Thyroid gland (tissue), 4 donors: ENCODE results near the gene SPATA31C1. TPM values are rescaled to one million over a fixed set of nuclear protein-coding genes. Genes with fewer than 3 reads are reported as not detected.
"Not testable (repeated sequence)": the region's sequence is repeated elsewhere in the genome, so short reads cannot be mapped to it uniquely, and the experiment has no call there.

Source experiments
- DNase-seq, 2 donors: peaks; one replicate each; pipeline ENCODE4 v3.0.0-alpha.2; 2019
- H3K27ac ChIP-seq, 3 donors: fragments of 200-600 bp; sonication (generic); 1 replicate in 2 of 3; 2 replicates in 1 of 3; pipeline ENCODE4 v1.5.1; 2016 to 2019; ENCODE audit warnings: mild to moderate bottlenecking in 1 of 3, moderate library complexity in 1 of 3
- H3K27me3 ChIP-seq: fragments of 200-600 bp; sonication (generic); one replicate; pipeline ENCODE4 v1.5.1; 2019
- H3K36me3 ChIP-seq, 2 donors: fragments of 200-600 bp; sonication (generic); one replicate each; pipeline ENCODE4 v1.5.1; 2016 to 2019
- H3K4me1 ChIP-seq, 2 donors: fragments of 200-600 bp; sonication (generic); one replicate each; pipeline ENCODE4 v1.5.1; 2017 to 2019
- H3K4me3 ChIP-seq, 3 donors: fragments of 200-600 bp; sonication (generic); replicated peaks in 1 of 3; 1 replicate in 2 of 3; 2 replicates in 1 of 3; pipeline ENCODE4 v1.5.1; 2016; ENCODE audit warnings: mild to moderate bottlenecking in 1 of 3
- H3K9me3 ChIP-seq: fragments of 200-600 bp; sonication (generic); one replicate; pipeline ENCODE4 v1.5.1; 2017
- CTCF ChIP-seq, 6 experiments: fragments of 200-600 bp in 3 of 6; fragments of 450-650 bp in 3 of 6; sonication (generic) in 3 of 6; IDR thresholded peaks; one replicate each; pipeline ENCODE4 v1.5.1; 2016 to 2019; ENCODE audit warnings: antibody characterized with exemption in 6 of 6, mild to moderate bottlenecking in 2 of 6, inconsistent platforms in 1 of 6, moderate library complexity in 1 of 6
- POLR2A ChIP-seq, 2 donors: fragments of 450-650 bp; IDR thresholded peaks; one replicate each; pipeline ENCODE4 v1.6.1; 2017; ENCODE audit warnings: antibody characterized with exemption in 2 of 2, mild to moderate bottlenecking in 2 of 2, moderate library complexity in 1 of 2
- WGBS, 2 donors: methylation state at CpG; one replicate each; pipeline ENCODE4 v1.1.5; 2017; 5-methylcytosine and 5-hydroxymethylcytosine counted together
- intact Hi-C: fragments of 100-400 bp; cut with DNase I; formaldehyde crosslinking; loops from one replicate; pipeline ENCODE4 v1.15.1; 2023
- total RNA-seq, 4 donors: library from RNA; depleted of rRNA; stranded (reverse); fragments of >200 nt; gene quantifications; one replicate each; pipeline ENCODE4 v1.2.3, GENCODE V29; 2016

Gene SPATA31C1
- total RNA-seq, 4 donors from 2014 or later, result not detected

DNA sequence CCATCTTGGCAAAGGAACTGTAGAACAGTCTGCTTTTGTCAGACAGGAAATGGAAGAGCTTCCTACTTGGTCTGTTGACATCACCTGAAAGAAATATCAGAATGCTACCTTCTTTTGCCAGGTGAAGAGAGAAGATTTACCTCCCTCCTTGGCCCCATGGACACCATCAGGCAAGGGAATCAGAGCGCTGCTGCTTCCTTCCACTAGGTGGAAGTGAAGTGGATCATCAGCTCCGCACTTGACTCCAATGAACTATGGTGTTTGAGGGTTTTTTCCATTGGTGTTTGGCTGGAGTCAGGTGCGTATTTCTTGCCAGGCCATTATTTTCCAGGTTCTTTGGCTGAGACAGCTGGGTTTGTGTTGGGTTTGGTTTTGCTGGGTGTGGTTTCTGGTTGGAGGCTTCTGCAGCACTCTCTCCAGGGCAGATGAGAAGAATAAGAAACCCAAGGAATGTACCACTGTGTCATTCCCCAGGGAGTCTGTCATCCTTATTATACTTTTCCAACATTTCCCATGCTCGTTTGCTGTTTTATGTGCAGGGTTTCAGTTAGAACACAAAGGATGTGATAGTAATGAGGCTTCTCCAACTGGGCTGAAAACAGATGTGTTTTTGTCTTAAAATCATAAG is 22.6 kb upstream of the SPATA31C1 start:
- no peak for DNase-seq
- H3K9me3 ChIP-seq, result no peaks in the 10 kb centered on the region
- H3K27ac ChIP-seq, result no peak overlapping the region
- H3K4me3 ChIP-seq, result no peak overlapping the region
- no peaks in the 10 kb centered on the region for H3K4me1 ChIP-seq
- intact Hi-C loops, result no loop called here
- no peaks in the 10 kb centered on the region for H3K27me3 ChIP-seq
- H3K36me3 ChIP-seq, result no peaks in the 10 kb centered on the region
- TF ChIP-seq POLR2A (IDR thresholded peaks at IDR 0.05) (no peak), CTCF (IDR thresholded peaks at IDR 0.05) (no peak)
- WGBS, 2 donors, result 79 to 86% methylated on average over 4 of the region's 4 CpGs

DNA sequence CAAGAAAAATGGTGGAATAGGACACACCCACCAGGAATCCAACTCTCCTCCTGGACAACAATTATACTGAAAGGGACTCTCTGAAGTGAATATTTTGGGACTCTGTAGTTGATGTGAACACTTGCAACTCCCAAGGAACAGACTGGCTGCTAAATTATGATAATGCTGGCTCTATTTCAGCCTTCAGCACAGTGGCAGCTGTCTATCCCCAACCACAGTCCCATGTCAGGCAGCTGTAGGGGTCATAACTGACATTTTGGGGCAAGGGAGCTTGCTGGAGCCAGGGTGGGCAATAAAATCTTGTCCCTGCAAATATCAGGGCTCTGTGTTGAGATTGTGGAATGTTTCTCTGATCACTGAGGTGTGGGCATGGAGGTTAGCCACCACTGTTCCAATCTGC is 20.9 kb upstream of the SPATA31C1 start:
- no peaks in the 10 kb centered on the region for H3K9me3 ChIP-seq
- H3K4me1 ChIP-seq, result no peaks in the 10 kb centered on the region
- intact Hi-C loops, result no loop called here
- DNase-seq, result no peak
- H3K27me3 ChIP-seq, result no peaks in the 10 kb centered on the region
- no peak overlapping the region for H3K27ac ChIP-seq
- TF ChIP-seq CTCF (IDR thresholded peaks at IDR 0.05) (no peak), POLR2A (IDR thresholded peaks at IDR 0.05) (no peak)
- H3K36me3 ChIP-seq, result no peaks in the 10 kb centered on the region
- no peak overlapping the region for H3K4me3 ChIP-seq

GRCh38 chr9:87898151-87898550 is 19.6 kb upstream of the SPATA31C1 start:
- intact Hi-C loops, result no loop called here
- Histone ChIP-seq H3K27ac (no peak overlapping the region), H3K36me3 (no peaks in the 10 kb centered on the region), H3K4me3 (no peak overlapping the region), H3K27me3 (no peaks in the 10 kb centered on the region), H3K9me3 (no peaks in the 10 kb centered on the region), H3K4me1 (no peaks in the 10 kb centered on the region)
- TF ChIP-seq POLR2A (IDR thresholded peaks at IDR 0.05), result no peak
- no peak for TF ChIP-seq CTCF (IDR thresholded peaks at IDR 0.05)
- no peak for DNase-seq

DNA sequence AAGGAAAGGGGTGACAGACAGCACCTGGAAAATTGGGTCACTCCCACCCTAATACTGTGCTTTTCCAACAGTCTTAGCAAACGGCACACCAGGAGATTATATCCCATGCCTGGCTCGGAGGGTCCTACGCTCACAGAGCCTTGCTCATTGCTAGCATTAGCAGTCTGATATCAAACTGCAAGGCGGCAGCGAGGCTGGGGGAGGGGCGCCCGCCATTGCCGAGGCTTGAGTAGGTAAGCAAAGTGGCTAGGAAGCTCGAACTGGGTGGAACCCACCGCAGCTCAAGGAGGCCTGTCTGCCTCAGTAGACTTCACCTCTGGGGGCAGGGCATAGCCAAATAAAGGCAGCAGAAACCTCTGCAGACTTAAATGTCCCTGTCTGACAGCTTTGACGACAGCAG is 15.4 kb upstream of the SPATA31C1 start:
- H3K4me1 ChIP-seq, H3K27ac ChIP-seq, H3K36me3 ChIP-seq, H3K27me3 ChIP-seq, H3K4me3 ChIP-seq, intact Hi-C loops, DNase-seq, H3K9me3 ChIP-seq: not testable (repeated sequence)
- WGBS, 2 donors, result 78 to 83% methylated on average over 10 to 11 of the region's 11 CpGs

GRCh38 chr9:87909310-87910041 is 8.3 kb upstream of the SPATA31C1 start:
- TF ChIP-seq CTCF (IDR thresholded peaks at IDR 0.05), result no peak
- TF ChIP-seq POLR2A (IDR thresholded peaks at IDR 0.05), result no peak
- no peak for DNase-seq
- H3K27me3 ChIP-seq, result no peaks in the 10 kb centered on the region
- no peaks in the 10 kb centered on the region for H3K36me3 ChIP-seq
- 89 to 93% methylated on average over 20 of the region's 20 CpGs for WGBS, 2 donors
- H3K9me3 ChIP-seq, result no peaks in the 10 kb centered on the region
- no peaks in the 10 kb centered on the region for H3K4me1 ChIP-seq
- no peak overlapping the region for H3K4me3 ChIP-seq
- intact Hi-C loops, result no loop called here
- H3K27ac ChIP-seq, result no peak overlapping the region
